K562 (cell line): ENCODE measurements around the gene PTTG2. TPM values are rescaled to one million over a fixed set of nuclear protein-coding genes. Genes with fewer than 3 reads are reported as not detected.

Source experiments
- ATAC-seq: fragments of 200-7000 bp; cut with Tn5 transposase; 3 replicates; pipeline ENCODE4 v1.9.1; 2020; ENCODE audit warnings: moderate library complexity
- BruUV-seq: library from RNA; stranded (reverse); fragments of 400-500 nt; replicated peaks from 2 replicates; lab custom pipeline; 2021; lab: Mats Ljungman, UMichigan
- CTCF ChIA-PET: fragments of 300-600 bp; formaldehyde crosslinking; extraction: SDS; loops from one replicate; lab custom pipeline; 2021; ENCODE audit warnings: low intra/inter-chr PET ratio; lab: Yijun Ruan, JAX
- POLR2A ChIA-PET: fragments of 300-600, 350-650 bp; sonication (Branson Sonifier 250); formaldehyde crosslinking; extraction: SDS; loops from one replicate; lab custom pipeline; 2021; ENCODE audit warnings: antibody characterized with exemption, inconsistent platforms; lab: Yijun Ruan, JAX
- DNase-seq, 4 experiments: peaks; one replicate each; pipeline versions ENCODE4 v3.0.0 to v3.0.0-alpha.2; 2011 to 2018; ENCODE audit warnings: low spot score in 3 of 4, mixed read lengths in 3 of 4; ENCODE audit errors: extremely low read depth in 1 of 4
- FAIRE-seq: peaks from 2 replicates; lab custom pipeline; 2011; peaks lifted over from hg19 to GRCh38; lab: Jason Lieb, UNC
- H2AFZ ChIP-seq: 2 replicates; pipeline ENCODE4 v1.6.0; 2011; ENCODE audit warnings: low read depth, low read length, control low read depth, inconsistent platforms
- H3K27ac ChIP-seq: fragments of 200-600 bp; 3 replicates; pipeline ENCODE4 v1.8.0; 2011; ENCODE audit warnings: low read depth, mild to moderate bottlenecking, control low read depth, inconsistent platforms, low read length, moderate library complexity, mixed read lengths; ENCODE audit errors: extremely low read depth
- H3K27me3 ChIP-seq, 2 experiments: fragments of 300-600 bp in 1 of 2; 2 replicates in 1 of 2; 3 replicates in 1 of 2; pipeline versions ENCODE4 v1.6.0 to v1.8.0; 2011; ENCODE audit warnings: inconsistent platforms in 2 of 2, low read length in 2 of 2, mild to moderate bottlenecking in 1 of 2, mixed read lengths in 1 of 2, moderate library complexity in 1 of 2; ENCODE audit not compliant: control insufficient read depth in 2 of 2, insufficient read depth in 2 of 2
- H3K36me3 ChIP-seq: fragments of 300-600 bp; 3 replicates; pipeline ENCODE4 v1.8.0; 2011; ENCODE audit warnings: mild to moderate bottlenecking, low read length, inconsistent platforms; ENCODE audit not compliant: control insufficient read depth, insufficient read depth
- H3K4me1 ChIP-seq, 2 experiments: fragments of 200-600 bp in 1 of 2; replicated peaks in 1 of 2; 2 replicates in 1 of 2; 3 replicates in 1 of 2; pipeline versions ENCODE4 v1.5.1 to v1.8.0; 2011; ENCODE audit warnings: inconsistent platforms in 2 of 2, low read length in 2 of 2, mild to moderate bottlenecking in 1 of 2, mixed read lengths in 1 of 2, moderate library complexity in 1 of 2; ENCODE audit not compliant: control insufficient read depth in 2 of 2, insufficient read depth in 2 of 2
- H3K4me2 ChIP-seq: 2 replicates; pipeline ENCODE4 v1.6.1; 2011; ENCODE audit warnings: low read length, control low read depth, inconsistent platforms, mixed read lengths; ENCODE audit not compliant: insufficient read depth
- H3K4me3 ChIP-seq: fragments of 200-600 bp; sonication (generic), shearing (Covaris generic); 2 replicates; pipeline ENCODE4 v1.5.1; 2016; ENCODE audit warnings: control low read depth, inconsistent platforms
- H3K79me2 ChIP-seq: fragments of 200-600 bp; 3 replicates; pipeline ENCODE4 v1.8.0; 2011; ENCODE audit warnings: low read length, inconsistent platforms; ENCODE audit not compliant: control insufficient read depth, insufficient read depth
- H3K9ac ChIP-seq, 2 experiments: 2 replicates each; pipeline versions ENCODE4 v1.6.0 to v1.6.1; 2011; ENCODE audit warnings: low read depth in 2 of 2, low read length in 2 of 2, control low read depth in 1 of 2, inconsistent platforms in 1 of 2, mild to moderate bottlenecking in 1 of 2, mixed read lengths in 1 of 2; ENCODE audit not compliant: insufficient read depth in 1 of 2
- H3K9me1 ChIP-seq: one replicate; pipeline ENCODE4 v1.6.0; 2011; ENCODE audit warnings: inconsistent platforms, mild to moderate bottlenecking, low read length, moderate library complexity; ENCODE audit not compliant: control insufficient read depth, insufficient read depth
- H3K9me3 ChIP-seq: replicated peaks from 2 replicates; pipeline ENCODE4 v1.5.1; 2011; ENCODE audit warnings: low read depth, low read length, inconsistent platforms; ENCODE audit not compliant: control insufficient read depth, insufficient read depth
- H4K20me1 ChIP-seq: replicated peaks from 2 replicates; pipeline ENCODE4 v1.6.1; 2011; ENCODE audit warnings: low read length, inconsistent platforms, mixed read lengths; ENCODE audit not compliant: control insufficient read depth, insufficient read depth
- C11orf30 ChIP-seq: fragments of 450-650 bp; IDR thresholded peaks from 2 replicates; pipeline ENCODE4 v1.6.1; 2016; ENCODE audit warnings: low read depth, mild to moderate bottlenecking
- ESRRA ChIP-seq: fragments of 450-650 bp; IDR thresholded peaks from 2 replicates; pipeline ENCODE4 v1.6.1; 2014; ENCODE audit warnings: low read depth, mild to moderate bottlenecking, moderate library complexity, borderline replicate concordance
- FOXP1 ChIP-seq: sonication (generic); formaldehyde crosslinking; IDR thresholded peaks from 2 replicates; pipeline ENCODE4 v1.8.0; 2022; ENCODE audit warnings: mild to moderate bottlenecking, missing genetic modification reagents
- MAFG ChIP-seq: fragments of 450-650 bp; conservative IDR thresholded peaks from 2 replicates; pipeline ENCODE4 v1.6.1; 2016; ENCODE audit warnings: missing genetic modification characterization, missing compliant biosample characterization
- MIER1 ChIP-seq: fragments of 450-650 bp; IDR thresholded peaks from 2 replicates; pipeline ENCODE4 v1.6.1; 2016; ENCODE audit warnings: antibody characterized with exemption, mild to moderate bottlenecking, low read depth
- ZNF316 ChIP-seq: fragments of 450-650 bp; IDR thresholded peaks from 2 replicates; pipeline ENCODE4 v1.6.1; 2016
- ZNF75A ChIP-seq: fragments of 450-650 bp; formaldehyde crosslinking; IDR thresholded peaks from 2 replicates; pipeline ENCODE4 v1.4.0; 2020; ENCODE audit warnings: mild to moderate bottlenecking
- WGBS: fragments of 100-300 bp; shearing (Covaris generic); methylation state at CpG from one replicate; pipeline ENCODE4 v1.1.6; 2016; ENCODE audit warnings: low coverage, mixed read lengths; ENCODE audit not compliant: insufficient coverage; ENCODE audit errors: missing lambda C conversion rate; 5-methylcytosine and 5-hydroxymethylcytosine counted together
- in situ Hi-C: fragments of 300-500 bp; cut with MboI; formaldehyde crosslinking; loops from 4 replicates; pipeline ENCODE4 v1.15.0; 2018; ENCODE audit warnings: inconsistent platforms, mixed read lengths
- intact Hi-C: fragments of 100-400 bp; cut with micrococcal nuclease; formaldehyde crosslinking; loops from 2 replicates; pipeline ENCODE4 v1.14.2; 2022
- polyA plus RNA-seq, 8 experiments: library from polyadenylated mRNA; depleted of rRNA in 4 of 8; stranded (reverse) in 5 of 8; unstranded in 3 of 8; fragments of >200 nt; fragmentation: Nextera tagmentation in 2 of 8; fragmentation: Illumina TruSeq in 1 of 8; extraction: Ambion mirVana in 2 of 8; extraction: Trizol in 1 of 8; gene quantifications; 2 replicates each; pipeline versions ENCODE4 v1.2.1 to v1.2.3, GENCODE V29; 2011 to 2014; ENCODE audit warnings: inconsistent platforms in 1 of 8, missing spikeins in 1 of 8
- total RNA-seq, 7 experiments: library from RNA; depleted of rRNA in 6 of 7; stranded (reverse); fragments of >200 nt in 6 of 7; fragmentation: Illumina TruSeq in 2 of 7; extraction: Trizol in 2 of 7; gene quantifications; 2 replicates each; pipeline versions ENCODE4 v1.2.1 to v1.2.3, GENCODE V29; 2011 to 2021; ENCODE audit warnings: low replicate concordance in 1 of 7
- TF ChIP-seq, protein P1 (sequence below): sonication (generic); formaldehyde crosslinking; IDR thresholded peaks from 2 replicates; pipeline ENCODE4 v1.8.1; 2023; ENCODE audit warnings: mild to moderate bottlenecking, missing genetic modification reagents

PTTG2 gene
- total and polyA plus RNA-seq, 9 of the 15 experiments (the other 6 are each of a cell fraction or from before 2014, with no cell fraction given) = not detected

DNA sequence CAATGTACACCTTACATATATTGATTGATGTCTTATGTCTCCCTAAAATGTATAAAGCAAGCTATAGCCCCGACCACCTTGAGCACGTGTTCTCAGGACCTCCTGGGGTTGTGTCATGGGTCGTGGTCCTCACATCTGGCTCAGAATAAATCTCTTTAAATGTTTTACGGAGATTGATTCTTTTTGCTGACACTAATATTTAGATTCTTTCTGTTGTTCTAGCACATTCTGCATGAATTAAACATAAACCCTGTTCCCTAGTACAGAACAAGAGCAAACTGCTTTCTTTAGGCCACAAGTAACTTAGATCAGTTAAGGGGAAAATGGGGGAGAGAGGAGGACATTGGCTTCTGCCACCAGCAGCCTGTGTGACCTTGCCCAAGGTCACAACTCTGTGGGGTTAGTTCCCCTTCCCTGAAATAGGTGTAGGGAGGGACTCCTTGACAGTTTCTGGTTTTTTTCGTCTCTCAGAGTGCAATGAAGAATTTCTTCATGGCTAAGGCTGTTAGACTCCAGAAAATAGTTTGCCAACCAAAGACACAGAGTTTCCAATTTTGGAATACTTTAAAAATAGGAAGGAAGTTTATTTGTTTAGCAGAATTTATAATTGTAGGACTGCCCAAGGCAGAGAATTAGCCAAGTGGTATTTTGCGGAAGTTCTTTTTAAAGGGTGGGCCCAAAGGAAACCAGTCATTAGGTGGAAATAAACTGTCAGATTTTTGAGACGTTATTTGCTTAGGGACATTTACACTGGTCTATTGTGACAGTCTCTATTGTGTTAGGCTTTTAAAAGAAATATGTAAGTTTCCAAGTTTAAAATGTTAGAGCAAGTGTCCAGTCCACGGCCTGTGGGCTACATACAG is 29.4 kb downstream of the PTTG2 start:
- Histone ChIP-seq H3K4me2 (no peak overlapping the region), H3K9me1 (no peaks in the 10 kb centered on the region), H3K9me3 (no peaks in the 10 kb centered on the region), H3K79me2 (no peaks in the 10 kb centered on the region), H3K36me3 (no peaks in the 10 kb centered on the region), H3K9ac (no peak overlapping the region), H3K27ac (no peak overlapping the region), H3K4me3 (no peak overlapping the region), H4K20me1 (no peaks in the 10 kb centered on the region), H3K4me1 (no peaks in the 10 kb centered on the region), H2AFZ (no peak overlapping the region), H3K27me3 (peaks cover 6 to 8% of the 10 kb centered on the region in 2 experiments; a peak in 3 of 5 replicates)
- ATAC-seq (no peak), DNase-seq (no peak), FAIRE-seq (no peak)
- POLR2A ChIA-PET = no interaction called here
- intact Hi-C loops = no loop called here
- CTCF ChIA-PET = no interaction called here
- 23% methylated on average over 8 of the region's 8 CpGs for WGBS
- TF ChIP-seq C11orf30 (peak; percentile 38; the same call in 1 of the 2 replicates), MAFG (tag) (0 out of 2 replicates have a peak, but pooled peaks have one; percentile 13), MIER1 (no peak), ZNF75A (no peak), ESRRA (peak; percentile 61; the same call in 1 of the 2 replicates), ZNF316 (peak; percentile 55; the same call in 1 of the 2 replicates), FOXP1 (CRISPR knock-in tag) (no peak)
- TF ChIP-seq, protein P1, sequence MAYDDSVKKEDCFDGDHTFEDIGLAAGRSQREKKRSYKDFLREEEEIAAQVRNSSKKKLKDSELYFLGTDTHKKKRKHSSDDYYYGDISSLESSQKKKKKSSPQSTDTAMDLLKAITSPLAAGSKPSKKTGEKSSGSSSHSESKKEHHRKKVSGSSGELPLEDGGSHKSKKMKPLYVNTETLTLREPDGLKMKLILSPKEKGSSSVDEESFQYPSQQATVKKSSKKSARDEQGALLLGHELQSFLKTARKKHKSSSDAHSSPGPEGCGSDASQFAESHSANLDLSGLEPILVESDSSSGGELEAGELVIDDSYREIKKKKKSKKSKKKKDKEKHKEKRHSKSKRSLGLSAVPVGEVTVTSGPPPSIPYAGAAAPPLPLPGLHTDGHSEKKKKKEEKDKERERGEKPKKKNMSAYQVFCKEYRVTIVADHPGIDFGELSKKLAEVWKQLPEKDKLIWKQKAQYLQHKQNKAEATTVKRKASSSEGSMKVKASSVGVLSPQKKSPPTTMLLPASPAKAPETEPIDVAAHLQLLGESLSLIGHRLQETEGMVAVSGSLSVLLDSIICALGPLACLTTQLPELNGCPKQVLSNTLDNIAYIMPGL = no peak
- no TSS peak for BruUV-seq
- in situ Hi-C loops = no loop called here
